NCI-H345 treated with DMSO at 0.1 percent for 48 hours (cell line): ENCODE data around the gene CPNE8.
"Not testable (repeated sequence)": the region's sequence is repeated elsewhere in the genome, so short reads cannot be mapped to it uniquely, and the experiment has no call there.

Experiments used
- DNase-seq: peaks from one replicate; lab custom pipeline; 2025; ENCODE audit not compliant: unreplicated experiment; lab: John Stamatoyannopoulos, UW

The CPNE8 gene

GRCh38 chr12:38742496-38742895 lies 162.9 kb downstream of the CPNE8 start:
- not testable (repeated sequence) for DNase-seq

GRCh38 chr12:38736821-38737220 lies 168.6 kb downstream of the CPNE8 start:
- no peak for DNase-seq

- no peak for DNase-seq
These were observed 172.6 kb downstream of the CPNE8 start for GRCh38 chr12:38732761-38733160.

- DNase-seq, result no peak
These were observed 176.5 kb downstream of the CPNE8 start for GRCh38 chr12:38728894-38729293.

GRCh38 chr12:38721611-38722252 lies 183.7 kb downstream of the CPNE8 start:
- DNase-seq, result no peak

- DNase-seq, result no peak
These were observed 184.7 kb downstream of the CPNE8 start for GRCh38 chr12:38720661-38721060.

GRCh38 chr12:38713294-38713693 lies 192.1 kb downstream of the CPNE8 start:
- DNase-seq, result no peak

- no peak for DNase-seq
These were observed 194.3 kb downstream of the CPNE8 start for GRCh38 chr12:38711054-38711453.

- no peak for DNase-seq
These were observed 196.9 kb downstream of the CPNE8 start for GRCh38 chr12:38708466-38708865.

GRCh38 chr12:38707648-38708047 lies 197.7 kb downstream of the CPNE8 start:
- no peak for DNase-seq

GRCh38 chr12:38697289-38697688 lies 208.1 kb downstream of the CPNE8 start:
- no peak for DNase-seq

- no peak for DNase-seq
These were observed 210.3 kb downstream of the CPNE8 start for GRCh38 chr12:38695057-38695456.

GRCh38 chr12:38691164-38691563 lies 214.2 kb downstream of the CPNE8 start:
- no peak for DNase-seq

- DNase-seq, result no peak
These were observed 214.7 kb downstream of the CPNE8 start for GRCh38 chr12:38690646-38691045.

- DNase-seq, result no peak
These were observed 215.7 kb downstream of the CPNE8 start for GRCh38 chr12:38689704-38690103.

- no peak for DNase-seq
These were observed 216.2 kb downstream of the CPNE8 start for GRCh38 chr12:38689195-38689594.

- no peak for DNase-seq
These were observed 222.9 kb downstream of the CPNE8 start for GRCh38 chr12:38682521-38682920.

GRCh38 chr12:38669530-38669929 lies 235.9 kb downstream of the CPNE8 start:
- DNase-seq, result no peak

- DNase-seq, result no peak
These were observed 236.3 kb downstream of the CPNE8 start for GRCh38 chr12:38669081-38669480.

GRCh38 chr12:38666425-38666824 lies 239.0 kb downstream of the CPNE8 start:
- no peak for DNase-seq

GRCh38 chr12:38664661-38665269 lies 240.6 kb downstream of the CPNE8 start:
- DNase-seq, result no peak

- DNase-seq, result no peak
These were observed 242.6 kb downstream of the CPNE8 start for GRCh38 chr12:38662829-38663228.

- no peak for DNase-seq
These were observed 251.7 kb downstream of the CPNE8 start for GRCh38 chr12:38653650-38654049.
